GM21723 (cell line): ENCODE measurements around the gene GNMT.
"Not testable (repeated sequence)": the region's sequence is repeated elsewhere in the genome, so short reads cannot be mapped to it uniquely, and the experiment has no call there.

Experiments
- ATAC-seq: cut with Tn5 transposase; IDR thresholded peaks from one replicate; pipeline ENCODE4 v1.9.1; 2021; ENCODE audit warnings: mild to moderate bottlenecking, moderate library complexity; ENCODE audit not compliant: unreplicated experiment

Gene GNMT

DNA sequence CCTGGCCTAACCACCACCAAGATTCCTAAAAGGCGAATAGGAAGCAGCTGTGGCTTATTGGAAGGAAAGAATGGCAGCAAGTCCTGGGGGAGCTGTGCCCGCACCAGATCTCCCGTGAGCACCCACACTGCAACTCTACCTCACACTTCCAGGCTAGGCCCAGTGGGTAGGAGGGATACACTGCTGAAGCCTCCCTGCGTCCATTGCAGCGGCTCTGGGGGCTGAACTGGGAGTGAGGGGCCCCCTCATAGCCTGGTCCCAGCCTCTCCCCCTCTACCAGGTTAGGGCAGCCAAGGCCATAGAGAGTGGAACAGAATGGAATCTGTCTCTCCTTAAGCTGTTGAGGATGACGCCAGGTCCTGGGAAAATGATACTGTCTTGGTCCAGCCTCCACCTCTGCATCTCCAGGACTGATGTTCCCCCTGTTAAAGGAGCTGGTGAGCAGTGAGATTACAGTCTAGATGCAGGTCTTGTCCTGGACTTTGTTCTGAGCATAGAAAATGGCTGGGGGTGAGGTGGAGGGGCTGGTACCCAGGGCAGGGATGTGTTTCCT lies 20.0 kb upstream of the GNMT start:
- no peak for ATAC-seq

GRCh38 chr6:42941356-42941755 lies 19.2 kb upstream of the GNMT start:
- ATAC-seq, result not testable (repeated sequence)

DNA sequence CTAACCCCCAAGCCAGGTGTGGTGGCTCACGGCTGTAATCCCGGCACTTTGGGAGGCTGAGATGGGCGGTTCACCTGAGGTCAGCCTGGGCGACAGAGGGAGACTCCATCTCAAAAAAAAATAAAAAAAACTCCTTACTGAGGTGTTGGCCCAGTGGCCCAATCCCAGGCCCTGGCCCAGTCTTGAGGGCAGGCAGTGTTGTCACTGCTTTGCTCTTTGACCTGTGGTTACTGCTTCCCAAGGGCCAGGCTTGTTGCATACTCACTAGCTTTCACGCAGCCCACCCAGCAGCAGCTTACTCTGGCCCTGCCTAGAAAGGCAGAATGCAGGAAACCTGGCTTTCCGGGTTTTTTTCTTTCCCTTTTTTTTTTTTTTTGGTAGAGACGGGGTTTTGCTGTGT lies 18.1 kb upstream of the GNMT start:
- no peak for ATAC-seq

DNA sequence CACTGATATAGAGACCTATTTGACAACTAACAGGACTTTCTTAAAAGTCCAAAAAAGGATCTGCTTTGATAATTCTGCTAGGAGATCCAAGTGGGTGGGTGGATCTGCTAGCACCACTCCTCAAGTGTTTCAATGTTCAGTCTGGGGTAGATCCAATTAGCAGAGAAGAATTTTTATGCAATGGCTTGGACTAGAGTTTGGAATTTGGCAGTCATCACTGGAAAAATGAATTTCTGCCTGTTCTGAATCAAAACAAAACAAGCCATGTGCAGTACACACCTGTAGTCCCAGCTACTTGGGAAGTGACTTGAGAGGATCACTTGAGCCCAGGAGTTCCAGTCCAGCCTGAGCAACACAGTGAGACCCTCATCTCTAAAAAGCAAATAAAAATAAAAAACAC lies 12.6 kb upstream of the GNMT start:
- no peak for ATAC-seq

DNA sequence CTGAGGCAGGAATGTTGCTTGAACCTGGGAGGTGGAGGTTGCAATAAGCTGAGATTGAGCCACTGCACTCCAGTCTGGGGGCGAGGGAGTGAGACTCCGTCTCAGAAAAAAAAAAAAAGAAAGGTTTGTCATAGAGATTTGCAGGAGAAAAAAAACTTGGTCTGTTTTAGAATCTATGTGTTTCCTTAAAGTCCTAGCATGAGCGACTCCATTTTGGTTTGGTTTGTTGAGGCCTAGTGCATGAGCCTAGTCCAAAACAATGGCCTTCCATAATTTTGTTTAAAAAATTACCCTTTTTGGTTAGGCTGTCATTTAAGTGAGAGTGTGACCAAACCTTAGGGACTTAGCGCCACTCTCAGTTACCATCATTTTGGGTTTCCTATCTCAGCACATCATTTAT lies 8.2 kb upstream of the GNMT start:
- ATAC-seq, result no peak

GRCh38 chr6:42954405-42954804 lies 6.1 kb upstream of the GNMT start:
- not testable (repeated sequence) for ATAC-seq

- no peak for ATAC-seq
Observed at GRCh38 chr6:42958125-42958524, 2.4 kb upstream of the GNMT start.

DNA sequence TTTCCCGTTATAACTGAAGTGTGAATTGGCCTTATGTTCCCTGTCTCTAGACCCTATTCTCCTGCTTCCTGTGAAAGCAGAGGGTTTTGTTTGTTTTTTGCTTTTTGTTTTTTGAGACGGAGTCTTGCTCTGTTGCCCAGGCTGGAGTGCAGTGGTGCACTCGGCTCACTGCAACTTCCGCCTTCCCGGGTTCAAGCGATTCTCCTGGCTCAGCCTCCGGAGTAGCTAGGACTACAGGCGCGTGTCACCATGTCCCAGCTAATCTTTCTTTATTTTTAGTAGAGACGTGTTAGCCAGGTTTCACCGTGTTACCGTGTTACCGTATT lies 674 bp upstream of the GNMT start:
- no peak for ATAC-seq

- no peak for ATAC-seq
Observed at GRCh38 chr6:42961020-42961470, 491 bp downstream of the GNMT start.

- ATAC-seq, result no peak
Observed at GRCh38 chr6:42962096-42962495, 1.5 kb downstream of the GNMT start.

DNA sequence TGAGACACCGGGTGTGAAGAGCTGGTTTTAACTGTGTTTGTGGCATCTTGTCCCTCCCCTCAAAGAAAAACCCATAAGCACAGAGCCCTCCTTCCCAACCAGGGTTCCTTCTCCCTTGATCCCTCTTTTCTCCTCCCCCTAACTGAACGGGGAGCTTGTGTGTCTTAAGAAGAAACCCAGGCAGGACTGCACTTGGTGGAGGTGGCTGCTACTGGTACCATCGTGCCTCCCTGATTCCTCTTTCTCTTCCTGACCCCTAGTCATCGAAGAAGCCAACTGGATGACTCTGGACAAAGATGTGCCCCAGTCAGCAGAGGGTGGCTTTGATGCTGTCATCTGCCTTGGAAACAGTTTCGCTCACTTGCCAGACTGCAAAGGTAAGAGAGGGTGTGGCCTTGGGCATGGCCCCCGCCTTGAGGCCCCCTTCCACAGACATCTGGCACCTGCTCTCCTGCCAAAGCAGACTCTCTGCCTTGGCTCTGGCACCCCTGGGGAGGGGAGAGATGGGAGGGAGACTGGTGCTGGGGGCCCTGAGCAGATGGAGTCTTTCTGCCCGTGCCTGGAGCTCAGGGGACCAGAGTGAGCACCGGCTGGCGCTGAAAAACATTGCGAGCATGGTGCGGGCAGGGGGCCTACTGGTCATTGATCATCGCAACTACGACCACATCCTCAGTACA lies 2.1 kb downstream of the GNMT start:
- no peak for ATAC-seq

- no peak for ATAC-seq
Observed at GRCh38 chr6:42963179-42963854, 2.8 kb downstream of the GNMT start.

- ATAC-seq, result no peak
Observed at GRCh38 chr6:42963855-42964605, 3.5 kb downstream of the GNMT start.

DNA sequence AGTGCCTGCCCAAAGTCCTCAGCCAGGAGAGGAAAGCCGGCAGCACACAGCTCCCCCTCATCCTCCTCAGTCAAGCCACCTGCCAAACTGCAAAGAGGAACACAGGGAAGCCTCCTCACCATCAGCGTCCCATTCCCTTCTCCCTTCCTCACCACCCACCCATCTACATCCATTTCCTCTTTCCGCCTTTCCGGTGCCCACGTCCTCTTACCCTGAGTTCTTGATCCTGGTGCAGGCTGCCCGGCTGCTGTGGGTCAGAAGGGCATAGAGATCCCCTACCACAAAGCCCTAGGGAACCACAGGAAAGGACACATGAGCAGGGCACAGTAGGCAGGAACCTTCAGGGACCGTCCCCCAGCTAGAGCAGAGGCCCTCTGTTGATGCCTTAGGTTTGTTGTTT lies 6.0 kb downstream of the GNMT start:
- no peak for ATAC-seq

DNA sequence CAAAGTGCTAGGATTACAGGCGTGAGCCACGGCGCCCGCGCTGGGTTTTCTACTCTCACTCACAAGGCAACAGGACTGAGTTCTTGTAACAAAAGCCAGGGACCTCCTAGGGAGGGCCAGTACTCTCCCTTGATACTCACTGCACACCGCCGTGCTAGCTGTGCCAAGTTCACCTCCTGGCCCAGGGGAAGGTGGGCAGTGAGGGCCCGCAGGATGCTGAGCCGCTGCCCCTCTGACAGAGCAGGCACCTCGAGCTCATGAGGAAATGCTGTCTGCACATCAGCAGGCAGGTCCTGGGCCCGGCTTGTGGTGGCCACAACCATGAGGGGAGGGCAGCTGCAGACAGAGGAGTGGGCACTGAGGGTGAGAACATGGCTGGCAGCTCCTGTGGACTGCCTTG lies 6.7 kb downstream of the GNMT start:
- no peak for ATAC-seq

DNA sequence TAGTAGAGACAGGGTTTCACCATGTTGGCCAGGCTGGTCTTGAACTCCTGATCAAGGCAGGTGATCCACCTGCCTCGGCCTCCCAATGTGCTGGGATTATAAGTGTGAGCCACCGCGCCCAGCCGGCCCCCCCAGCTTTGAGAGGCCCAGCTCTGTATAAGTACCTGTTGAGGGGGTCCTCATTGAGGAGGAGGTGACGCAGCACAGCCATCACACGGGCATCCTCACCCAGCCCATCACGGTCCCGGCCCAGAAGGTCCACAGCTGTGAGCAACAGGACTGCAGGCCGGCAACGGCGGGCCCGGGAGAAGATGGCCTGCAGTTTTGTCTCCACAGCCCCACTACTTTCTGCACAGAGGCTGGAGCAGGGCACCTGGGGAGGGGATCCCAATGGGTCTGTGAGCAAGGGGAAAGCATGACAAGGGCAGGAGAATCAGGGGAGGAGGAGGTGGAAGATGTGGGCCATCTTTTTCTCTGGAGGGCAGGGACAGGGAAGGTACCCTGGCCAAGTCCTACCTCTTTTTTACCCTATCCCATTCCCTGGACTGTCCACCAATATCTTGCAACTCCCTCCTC lies 7.7 kb downstream of the GNMT start:
- no peak for ATAC-seq

- no peak for ATAC-seq
Observed at GRCh38 chr6:42968783-42969182, 8.2 kb downstream of the GNMT start.

GRCh38 chr6:42969431-42969830 lies 8.9 kb downstream of the GNMT start:
- no peak for ATAC-seq

DNA sequence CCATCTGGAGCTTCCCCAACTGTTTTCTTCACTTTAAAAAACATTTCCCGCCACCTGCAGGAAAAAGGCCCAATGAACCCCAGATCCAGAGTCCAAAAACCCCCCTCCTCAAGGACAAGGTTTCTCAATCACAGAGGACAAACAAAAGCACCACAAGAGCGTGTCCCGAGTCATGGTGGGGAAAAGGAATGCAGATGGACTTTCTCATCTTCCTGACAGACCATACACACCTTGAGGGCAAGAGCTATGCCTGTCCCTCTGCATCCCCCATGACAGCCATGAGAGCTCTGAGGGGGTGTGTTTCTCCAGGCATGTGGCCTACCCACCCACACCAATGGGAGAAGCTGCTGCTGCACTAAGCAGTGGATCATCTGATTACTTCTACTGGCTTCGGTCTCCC lies 9.4 kb downstream of the GNMT start:
- no peak for ATAC-seq

- ATAC-seq, result no peak
Observed at GRCh38 chr6:42970871-42971612, 10.5 kb downstream of the GNMT start.
